ENCODE data around the gene ARHGEF39. TPM values are rescaled to one million over a fixed set of nuclear protein-coding genes. Genes with fewer than 3 reads are reported as not detected.

The ARHGEF39 gene
- total RNA-seq, 1 experiment from 2014 or later = 15.4 TPM

DNA sequence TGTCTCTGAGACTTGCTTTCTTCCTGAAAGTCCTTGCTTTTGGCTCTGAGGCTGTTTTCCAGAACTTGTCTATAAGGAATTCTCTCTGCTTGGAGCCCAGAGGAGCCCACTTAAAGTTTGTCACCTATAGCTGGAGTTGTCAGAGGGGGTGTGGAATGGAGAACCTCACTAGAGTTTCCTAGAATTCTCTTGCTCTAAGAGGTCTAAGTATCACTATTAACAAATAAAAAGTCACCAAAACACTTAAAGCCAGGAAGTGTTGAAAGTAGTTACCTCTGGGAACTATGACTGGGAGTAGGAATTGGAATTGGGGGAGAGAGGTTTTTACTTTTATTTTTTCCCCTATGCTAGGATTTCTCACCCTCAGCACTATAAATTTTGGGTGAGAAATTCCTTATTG, 29.3 kb downstream of the ARHGEF39 start:
- peaks cover 2% of the 10 kb centered on the region for H3K9me3 Mint-ChIP-seq (ENCODE audit: low read depth, unreplicated experiment)
- H3K4me1 Mint-ChIP-seq (ENCODE audit: low read depth, unreplicated experiment) = no peaks in the 10 kb centered on the region
- DNase-seq = no peak
- peaks cover 5% of the 10 kb centered on the region for H3K36me3 Mint-ChIP-seq (ENCODE audit: insufficient read depth, unreplicated experiment)
- H3K27me3 Mint-ChIP-seq (ENCODE audit: unreplicated experiment) = peaks cover 20% of the 10 kb centered on the region
- CTCF ChIA-PET = no interaction called here
- H3K4me3 Mint-ChIP-seq (ENCODE audit: low read depth, unreplicated experiment) = no peak overlapping the region
- no peak overlapping the region for H3K27ac Mint-ChIP-seq (ENCODE audit: unreplicated experiment)
- BruUV-seq (replicated peaks) = no TSS peak
- intact Hi-C loops (cut with micrococcal nuclease; ENCODE audit: unreplicated experiment) = no loop called here
- no peak for TF ChIP-seq CTCF (IDR thresholded peaks at IDR 0.05; ENCODE audit: unreplicated experiment)

- H3K36me3 Mint-ChIP-seq (ENCODE audit: insufficient read depth, unreplicated experiment) = no peaks in the 10 kb centered on the region
- H3K4me1 Mint-ChIP-seq (ENCODE audit: low read depth, unreplicated experiment) = no peaks in the 10 kb centered on the region
- H3K9me3 Mint-ChIP-seq (ENCODE audit: low read depth, unreplicated experiment) = no peaks in the 10 kb centered on the region
- H3K27ac Mint-ChIP-seq (ENCODE audit: unreplicated experiment) = no peak overlapping the region
- CTCF ChIA-PET = no interaction called here
- no peak overlapping the region for H3K4me3 Mint-ChIP-seq (ENCODE audit: low read depth, unreplicated experiment)
- TF ChIP-seq CTCF (IDR thresholded peaks at IDR 0.05; ENCODE audit: unreplicated experiment) = no peak
- intact Hi-C loops (cut with micrococcal nuclease; ENCODE audit: unreplicated experiment) = no loop called here
- DNase-seq = no peak
- no TSS peak for BruUV-seq (replicated peaks)
- no peaks in the 10 kb centered on the region for H3K27me3 Mint-ChIP-seq (ENCODE audit: unreplicated experiment)
These were observed 35.4 kb downstream of the ARHGEF39 start for GRCh38 chr9:35629597-35629996.

DNA sequence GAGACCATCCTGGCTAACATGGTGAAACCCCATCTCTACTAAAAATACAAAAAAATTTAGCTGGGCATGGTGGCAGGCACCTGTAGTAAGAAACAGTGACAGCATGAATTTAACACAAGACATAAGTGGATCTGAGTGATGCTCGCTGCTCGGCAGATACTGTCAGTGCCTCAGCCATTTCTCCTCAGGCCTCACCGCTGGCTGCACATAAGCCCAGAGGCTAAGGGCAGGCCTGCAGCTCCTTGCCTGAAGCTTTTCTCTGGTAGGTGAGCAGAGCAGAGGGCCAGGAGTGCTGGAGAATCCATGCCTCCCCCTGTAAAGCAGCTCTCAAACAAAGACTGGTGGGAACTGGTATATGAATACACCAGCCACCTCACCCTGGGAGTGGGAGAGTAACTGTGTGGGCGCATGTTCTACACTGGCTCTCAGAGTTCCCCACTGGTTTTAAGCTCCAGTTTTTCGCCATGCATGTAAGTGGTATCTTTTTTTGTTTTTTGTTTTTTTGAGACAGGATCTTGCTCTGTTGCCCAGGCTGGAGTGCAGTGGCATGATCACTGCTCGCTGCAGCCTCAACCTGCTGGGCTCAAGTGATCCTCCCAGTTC, 36.5 kb downstream of the ARHGEF39 start:
- intact Hi-C loops (cut with micrococcal nuclease; ENCODE audit: unreplicated experiment) = no loop called here
- Mint-ChIP-seq H3K27me3 (ENCODE audit: unreplicated experiment) (no peaks in the 10 kb centered on the region), H3K4me3 (ENCODE audit: low read depth, unreplicated experiment) (no peak overlapping the region), H3K4me1 (ENCODE audit: low read depth, unreplicated experiment) (no peaks in the 10 kb centered on the region), H3K27ac (ENCODE audit: unreplicated experiment) (no peak overlapping the region), H3K9me3 (ENCODE audit: low read depth, unreplicated experiment) (no peaks in the 10 kb centered on the region), H3K36me3 (ENCODE audit: insufficient read depth, unreplicated experiment) (no peaks in the 10 kb centered on the region)
- CTCF ChIA-PET = no interaction called here
- no peak for DNase-seq
- no peak for TF ChIP-seq CTCF (IDR thresholded peaks at IDR 0.05; ENCODE audit: unreplicated experiment)
- no TSS peak for BruUV-seq (replicated peaks)

GRCh38 chr9:35627575-35627974, 37.4 kb downstream of the ARHGEF39 start:
- H3K36me3 Mint-ChIP-seq (ENCODE audit: insufficient read depth, unreplicated experiment) = no peaks in the 10 kb centered on the region
- intact Hi-C loops (cut with micrococcal nuclease; ENCODE audit: unreplicated experiment) = no loop called here
- H3K27ac Mint-ChIP-seq (ENCODE audit: unreplicated experiment) = no peak overlapping the region
- BruUV-seq (replicated peaks) = no TSS peak
- no peak overlapping the region for H3K4me3 Mint-ChIP-seq (ENCODE audit: low read depth, unreplicated experiment)
- DNase-seq = no peak
- no peak for TF ChIP-seq CTCF (IDR thresholded peaks at IDR 0.05; ENCODE audit: unreplicated experiment)
- H3K27me3 Mint-ChIP-seq (ENCODE audit: unreplicated experiment) = no peaks in the 10 kb centered on the region
- no peaks in the 10 kb centered on the region for H3K9me3 Mint-ChIP-seq (ENCODE audit: low read depth, unreplicated experiment)
- CTCF ChIA-PET = no interaction called here
- no peaks in the 10 kb centered on the region for H3K4me1 Mint-ChIP-seq (ENCODE audit: low read depth, unreplicated experiment)
